Measurements from ENCODE around the gene MPZL2. TPM values are rescaled to one million over a fixed set of nuclear protein-coding genes. Genes with fewer than 3 reads are reported as not detected.

Gene MPZL2
- total RNA-seq, 1 donor from 2014 or later, result 3.8 TPM

- intact Hi-C loops (cut with micrococcal nuclease), result no loop called here
Observed at GRCh38 chr11:118223992-118224391, 40.1 kb downstream of the MPZL2 start.

- intact Hi-C loops (cut with micrococcal nuclease), result no loop called here
Observed at GRCh38 chr11:118223570-118223969, 40.5 kb downstream of the MPZL2 start.

- intact Hi-C loops (cut with micrococcal nuclease), result no loop called here
Observed at GRCh38 chr11:118222437-118222836, 41.7 kb downstream of the MPZL2 start.

GRCh38 chr11:118221419-118221818 is 42.7 kb downstream of the MPZL2 start:
- intact Hi-C loops (cut with micrococcal nuclease), result no loop called here

- intact Hi-C loops (cut with micrococcal nuclease), result loop anchor here (5.0 kb wide), 1 partner anchor 123 kb away; the partner anchor contains the start of genes CD3D and CD3G
Observed at GRCh38 chr11:118219732-118220131, 44.4 kb downstream of the MPZL2 start.

GRCh38 chr11:118219244-118219643 is 44.9 kb downstream of the MPZL2 start:
- intact Hi-C loops (cut with micrococcal nuclease), result loop anchor here (5.0 kb wide), 1 partner anchor 123 kb away; the partner anchor contains the start of genes CD3D and CD3G

- intact Hi-C loops (cut with micrococcal nuclease), result loop anchor here (1.0 to 5.0 kb wide), 3 partner anchors 8 to 125 kb away; partner anchors contain the start of genes CD3D, CD3G and JAML
Observed at GRCh38 chr11:118217575-118217974, 46.5 kb downstream of the MPZL2 start.

GRCh38 chr11:118216621-118217481 is 47.2 kb downstream of the MPZL2 start:
- intact Hi-C loops (cut with micrococcal nuclease), result loop anchor here (1.0 to 5.0 kb wide), 3 partner anchors 8 to 125 kb away; partner anchors contain the start of genes CD3D, CD3G and JAML

GRCh38 chr11:118215765-118216164 is 48.3 kb downstream of the MPZL2 start:
- intact Hi-C loops (cut with micrococcal nuclease), result loop anchor here (1.0 to 5.0 kb wide), 3 partner anchors 9 to 127 kb away; partner anchors contain the start of genes CD3D and CD3G

GRCh38 chr11:118215262-118215661 is 48.8 kb downstream of the MPZL2 start:
- intact Hi-C loops (cut with micrococcal nuclease), result loop anchor here (1.0 to 5.0 kb wide), 3 partner anchors 9 to 127 kb away; partner anchors contain the start of genes CD3D and CD3G

GRCh38 chr11:118214210-118214914 is 49.7 kb downstream of the MPZL2 start:
- intact Hi-C loops (cut with micrococcal nuclease), result loop anchor here (2.0 kb wide), 1 partner anchor 14 kb away; no protein-coding TSS in a partner anchor

- intact Hi-C loops (cut with micrococcal nuclease), result loop anchor here (2.0 kb wide), 1 partner anchor 15 kb away; no protein-coding TSS in a partner anchor
Observed at GRCh38 chr11:118213781-118214180, 50.3 kb downstream of the MPZL2 start.

GRCh38 chr11:118213201-118213600 is 50.9 kb downstream of the MPZL2 start:
- intact Hi-C loops (cut with micrococcal nuclease), result no loop called here

GRCh38 chr11:118212781-118213191 is 51.3 kb downstream of the MPZL2 start:
- intact Hi-C loops (cut with micrococcal nuclease), result no loop called here

- intact Hi-C loops (cut with micrococcal nuclease), result no loop called here
Observed at GRCh38 chr11:118212131-118212725, 51.9 kb downstream of the MPZL2 start.

- intact Hi-C loops (cut with micrococcal nuclease), result no loop called here
Observed at GRCh38 chr11:118211006-118211405, 53.1 kb downstream of the MPZL2 start.

- intact Hi-C loops (cut with micrococcal nuclease), result no loop called here
Observed at GRCh38 chr11:118210323-118210722, 53.8 kb downstream of the MPZL2 start.

GRCh38 chr11:118209033-118209432 is 55.1 kb downstream of the MPZL2 start:
- intact Hi-C loops (cut with micrococcal nuclease), result no loop called here

- intact Hi-C loops (cut with micrococcal nuclease), result no loop called here
Observed at GRCh38 chr11:118207079-118207478, 57.0 kb downstream of the MPZL2 start.

GRCh38 chr11:118206391-118207031 is 57.6 kb downstream of the MPZL2 start:
- intact Hi-C loops (cut with micrococcal nuclease), result loop anchor here (1.0 kb wide), 1 partner anchor 9 kb away; no protein-coding TSS in a partner anchor
